Astrocyte of the cerebellum (primary cell): ENCODE measurements around the gene NAPSA.
"Not testable (repeated sequence)": the region's sequence is repeated elsewhere in the genome, so short reads cannot be mapped to it uniquely, and the experiment has no call there.

Source experiments
- DNase-seq: peaks from one replicate; pipeline ENCODE4 v3.0.0-alpha.2; 2011; ENCODE audit warnings: low read depth
- H3K4me3 ChIP-seq: 2 replicates; pipeline ENCODE4 v1.5.1; 2011; ENCODE audit warnings: mild to moderate bottlenecking, low read depth, low read length, moderate library complexity
- in situ Hi-C: cut with HindIII; loops from 2 replicates; pipeline ENCODE4 v1.10.0; 2017; ENCODE audit warnings: low sequenced_read_pairs
- TF ChIP-seq, protein P1 (sequence below): IDR thresholded peaks from 2 replicates; pipeline ENCODE4 v1.5.1; 2012; ENCODE audit warnings: low read length, low read depth, moderate library complexity, mild to moderate bottlenecking; ENCODE audit errors: missing control alignments

Gene NAPSA

DNA sequence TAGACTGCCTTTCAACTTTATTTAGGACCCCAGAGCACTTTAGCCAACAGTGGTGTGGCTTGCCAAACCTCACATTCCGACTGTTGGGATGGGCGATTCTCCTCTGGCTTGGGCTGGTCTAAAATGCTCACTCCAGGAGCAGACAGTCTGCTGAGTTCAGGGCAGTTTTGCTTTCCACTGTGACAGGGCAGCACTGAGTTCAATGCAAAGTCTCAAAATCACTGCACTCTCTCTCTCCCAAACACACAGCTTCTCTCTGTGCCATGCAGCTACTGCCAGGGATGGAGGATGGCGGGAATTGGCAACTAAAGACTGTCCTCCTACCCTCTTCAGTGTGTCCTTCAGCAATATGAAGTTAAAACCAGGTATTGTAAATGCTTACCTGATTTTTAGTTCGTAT, 13.2 kb downstream of the NAPSA start:
- TF ChIP-seq, protein P1, sequence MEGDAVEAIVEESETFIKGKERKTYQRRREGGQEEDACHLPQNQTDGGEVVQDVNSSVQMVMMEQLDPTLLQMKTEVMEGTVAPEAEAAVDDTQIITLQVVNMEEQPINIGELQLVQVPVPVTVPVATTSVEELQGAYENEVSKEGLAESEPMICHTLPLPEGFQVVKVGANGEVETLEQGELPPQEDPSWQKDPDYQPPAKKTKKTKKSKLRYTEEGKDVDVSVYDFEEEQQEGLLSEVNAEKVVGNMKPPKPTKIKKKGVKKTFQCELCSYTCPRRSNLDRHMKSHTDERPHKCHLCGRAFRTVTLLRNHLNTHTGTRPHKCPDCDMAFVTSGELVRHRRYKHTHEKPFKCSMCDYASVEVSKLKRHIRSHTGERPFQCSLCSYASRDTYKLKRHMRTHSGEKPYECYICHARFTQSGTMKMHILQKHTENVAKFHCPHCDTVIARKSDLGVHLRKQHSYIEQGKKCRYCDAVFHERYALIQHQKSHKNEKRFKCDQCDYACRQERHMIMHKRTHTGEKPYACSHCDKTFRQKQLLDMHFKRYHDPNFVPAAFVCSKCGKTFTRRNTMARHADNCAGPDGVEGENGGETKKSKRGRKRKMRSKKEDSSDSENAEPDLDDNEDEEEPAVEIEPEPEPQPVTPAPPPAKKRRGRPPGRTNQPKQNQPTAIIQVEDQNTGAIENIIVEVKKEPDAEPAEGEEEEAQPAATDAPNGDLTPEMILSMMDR = no peak
- H3K4me3 ChIP-seq = no peak overlapping the region
- DNase-seq = no peak
- in situ Hi-C loops = no loop called here

DNA sequence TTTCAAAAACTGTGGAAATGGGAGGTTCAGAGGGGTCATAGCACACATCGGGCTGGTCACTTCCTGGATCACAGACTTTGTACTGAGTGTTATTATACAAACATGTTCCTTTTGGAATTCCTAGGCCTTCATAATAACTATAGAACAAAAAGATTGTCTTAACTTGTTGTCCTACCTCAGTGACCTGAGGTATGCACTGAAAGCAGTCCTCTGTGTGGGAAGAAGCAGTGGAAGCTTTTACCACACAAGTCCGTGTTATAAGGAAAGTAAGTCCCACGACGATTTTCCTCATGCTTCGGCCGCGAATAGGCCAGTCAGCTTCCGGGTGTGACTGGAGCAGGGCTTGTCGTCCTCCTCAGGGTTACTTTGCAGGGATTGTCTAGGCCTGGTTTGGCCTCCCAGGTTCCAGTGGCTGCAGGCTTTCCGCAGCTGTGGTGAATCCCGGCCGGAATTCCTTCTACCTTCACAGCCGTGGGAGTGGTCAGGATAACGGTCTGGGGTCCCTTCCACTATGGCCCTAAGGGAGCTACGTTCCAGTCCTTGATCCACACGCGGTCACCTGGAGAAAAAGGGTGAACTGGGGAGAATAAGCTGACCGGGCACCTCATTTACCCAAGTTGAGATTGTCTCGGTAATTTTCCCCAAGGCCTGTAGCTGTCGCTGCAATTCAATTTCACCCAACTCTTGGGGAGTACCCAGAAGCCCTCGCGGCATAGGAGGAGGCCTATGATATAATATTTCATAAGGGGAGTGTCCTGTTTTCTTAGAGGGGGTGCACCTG, 16.0 kb downstream of the NAPSA start:
- TF ChIP-seq, protein P1 = no peak
- H3K4me3 ChIP-seq = no peak overlapping the region
- in situ Hi-C loops = no loop called here
- no peak for DNase-seq

DNA sequence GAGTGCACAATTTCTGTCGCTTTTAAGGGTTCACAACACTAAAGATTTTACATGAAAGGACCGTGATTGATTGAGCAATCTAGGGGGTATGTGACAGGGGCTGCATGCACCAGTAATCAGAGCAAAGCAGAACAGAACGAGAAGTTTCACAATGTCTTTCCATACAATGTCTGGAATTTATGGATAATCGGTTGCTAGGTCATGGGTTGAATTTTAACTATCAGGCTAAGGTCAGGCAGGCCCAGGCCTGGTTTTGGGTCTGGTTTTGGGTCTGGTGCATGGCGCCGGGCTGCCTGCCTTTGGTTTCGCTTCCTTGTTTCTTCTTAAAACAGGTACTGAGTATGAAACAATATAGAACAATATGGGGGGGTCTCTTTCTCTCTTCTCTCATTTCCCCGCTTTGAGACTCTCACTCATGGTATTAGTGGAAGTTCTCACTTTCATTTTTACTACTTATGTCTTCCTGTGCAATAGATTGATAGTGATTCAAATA, 18.3 kb downstream of the NAPSA start:
- DNase-seq, H3K4me3 ChIP-seq, in situ Hi-C loops: not testable (repeated sequence)

DNA sequence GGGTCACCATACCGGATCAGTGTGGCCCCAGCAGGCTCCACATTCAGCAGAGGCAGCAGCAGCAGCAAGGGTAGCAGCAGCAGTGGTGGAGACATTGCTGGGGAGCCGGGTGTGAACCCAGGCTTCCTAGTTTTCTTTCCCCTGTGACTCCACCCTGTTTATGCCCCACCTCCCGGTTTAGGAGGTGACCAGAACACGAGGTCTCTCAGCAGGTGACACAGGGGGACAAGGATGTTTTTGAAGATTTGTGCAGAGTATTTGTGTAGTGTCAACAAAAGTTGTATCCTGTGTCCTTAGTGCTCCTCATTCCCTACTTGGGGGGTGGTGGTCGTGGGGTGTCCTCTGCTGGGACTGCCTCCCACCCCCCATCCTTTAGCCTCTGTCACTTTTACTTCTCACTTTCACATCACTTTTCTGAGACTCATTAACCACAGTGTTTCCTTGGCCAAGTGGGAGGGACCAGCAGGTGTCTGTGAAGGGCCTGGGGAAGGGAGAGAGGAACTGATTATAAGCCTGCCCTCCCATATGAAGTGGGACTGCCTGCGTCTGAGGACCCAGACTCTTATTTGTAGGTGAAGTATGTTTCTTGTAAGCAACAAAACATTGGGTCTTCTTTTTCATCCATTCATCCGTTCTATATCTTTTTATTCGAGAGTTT, 20.6 kb downstream of the NAPSA start:
- TF ChIP-seq, protein P1 = no peak
- in situ Hi-C loops = no loop called here
- no peak for DNase-seq
- no peak overlapping the region for H3K4me3 ChIP-seq

DNA sequence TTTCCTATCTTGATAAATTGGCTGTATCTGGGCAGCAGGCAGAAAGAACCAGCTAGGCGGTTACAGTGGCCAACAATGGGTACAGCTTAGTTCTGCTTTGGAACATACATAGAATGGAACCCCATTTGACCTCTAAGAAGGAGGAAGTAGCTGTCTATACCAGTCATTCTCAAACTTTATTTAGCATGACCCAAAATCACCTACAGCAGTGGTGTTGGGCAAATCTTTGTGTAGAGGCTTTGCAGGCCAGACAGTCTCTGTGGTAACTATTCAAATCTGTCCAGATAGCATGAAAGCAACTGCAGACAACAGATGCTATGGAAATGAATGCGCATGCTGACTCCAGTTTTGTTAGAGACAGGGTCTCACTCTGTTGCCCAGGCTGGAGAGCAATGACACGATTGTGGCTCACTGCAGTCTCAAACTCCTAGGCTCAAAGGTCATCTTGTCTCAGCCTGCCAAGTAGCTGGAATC, 24.3 kb downstream of the NAPSA start:
- H3K4me3 ChIP-seq = no peak overlapping the region
- TF ChIP-seq, protein P1 = no peak
- in situ Hi-C loops = no loop called here
- no peak for DNase-seq

DNA sequence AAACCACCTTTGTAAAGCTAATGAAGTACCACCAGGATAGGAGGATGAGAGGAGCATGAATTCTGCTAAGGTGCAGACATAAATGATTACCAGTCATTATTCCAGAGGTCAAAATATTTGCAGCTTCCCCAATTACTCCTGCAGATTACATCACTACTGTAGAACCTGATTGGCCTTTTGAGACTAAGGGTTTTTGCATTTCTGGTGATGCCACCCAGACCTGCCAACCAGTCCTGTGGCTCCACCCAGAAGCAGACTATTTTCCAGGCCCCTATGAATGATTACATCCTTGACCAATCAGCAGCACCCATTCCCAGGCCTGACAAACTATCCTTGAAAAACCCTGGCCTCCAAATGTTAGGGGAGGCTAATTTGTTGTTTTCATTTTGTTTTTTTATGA, 25.1 kb downstream of the NAPSA start:
- TF ChIP-seq, protein P1 = no peak
- H3K4me3 ChIP-seq = no peak overlapping the region
- DNase-seq = no peak
- in situ Hi-C loops = no loop called here

DNA sequence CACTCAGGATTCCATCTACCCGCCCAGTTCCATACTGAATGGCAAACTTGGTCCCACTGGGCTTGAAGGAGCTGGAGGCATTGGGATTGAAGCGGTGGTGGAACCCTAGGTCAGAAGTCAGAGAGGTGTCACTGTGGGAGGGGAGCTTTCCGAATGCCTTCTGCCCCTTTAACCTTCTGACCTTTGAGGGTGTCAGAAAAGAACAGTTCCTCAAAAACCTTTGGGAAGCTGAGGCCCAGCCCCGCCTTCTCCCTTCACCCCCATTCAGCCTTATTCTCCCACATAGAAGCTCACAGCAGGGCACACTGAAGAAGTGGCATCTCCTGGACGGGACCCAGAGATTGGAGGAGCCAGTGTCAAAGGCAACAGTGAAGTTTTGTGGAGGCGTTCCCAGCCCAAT, 28.4 kb downstream of the NAPSA start:
- DNase-seq, H3K4me3 ChIP-seq, in situ Hi-C loops: not testable (repeated sequence)
